Small intestine (tissue), 7 donors: ENCODE measurements around the gene LKAAEAR1. TPM values are rescaled to one million over a fixed set of nuclear protein-coding genes. Genes with fewer than 3 reads are reported as not detected.

ENCODE experiments used
- DNase-seq, 2 donors: peaks; one replicate each; pipeline versions ENCODE4 v3.0.0 to v3.0.0-alpha.2; 2013
- FAIRE-seq: peaks from 2 replicates; lab custom pipeline; 2012; peaks lifted over from hg19 to GRCh38; lab: Jason Lieb, UNC
- H3K27ac ChIP-seq, 3 donors: one replicate each; pipeline ENCODE4 v1.5.1; 2013; ENCODE audit warnings: low read length in 2 of 3, mild to moderate bottlenecking in 2 of 3, control low read depth in 1 of 3, inconsistent platforms in 1 of 3, low read depth in 1 of 3, moderate library complexity in 1 of 3
- H3K27me3 ChIP-seq, 3 donors: one replicate each; pipeline ENCODE4 v1.6.1; 2013; ENCODE audit warnings: low read length in 3 of 3, inconsistent platforms in 1 of 3; ENCODE audit not compliant: control insufficient read depth in 3 of 3, insufficient read depth in 3 of 3
- H3K36me3 ChIP-seq, 3 donors: one replicate each; pipeline ENCODE4 v1.6.1; 2013; ENCODE audit warnings: low read length in 3 of 3, inconsistent platforms in 1 of 3, low read depth in 1 of 3, mild to moderate bottlenecking in 1 of 3, moderate library complexity in 1 of 3; ENCODE audit not compliant: control insufficient read depth in 3 of 3, insufficient read depth in 2 of 3
- H3K4me1 ChIP-seq, 3 donors: one replicate each; pipeline ENCODE4 v1.6.1; 2013; ENCODE audit warnings: low read length in 2 of 3, inconsistent platforms in 1 of 3, low read depth in 1 of 3, mild to moderate bottlenecking in 1 of 3, moderate library complexity in 1 of 3; ENCODE audit not compliant: control insufficient read depth in 3 of 3, insufficient read depth in 2 of 3
- H3K4me3 ChIP-seq, 3 donors: one replicate each; pipeline ENCODE4 v1.5.1; 2013; ENCODE audit warnings: low read length in 3 of 3, control low read depth in 1 of 3, inconsistent platforms in 1 of 3, low read depth in 1 of 3, mild to moderate bottlenecking in 1 of 3, moderate library complexity in 1 of 3
- H3K9me3 ChIP-seq, 2 donors: one replicate each; pipeline ENCODE4 v1.6.1; 2013; ENCODE audit warnings: low read depth in 1 of 2, low read length in 1 of 2; ENCODE audit not compliant: control insufficient read depth in 2 of 2, insufficient read depth in 1 of 2
- WGBS, 3 donors: extraction: QIAGEN DNeasy Blood & Tissue Kit; methylation state at CpG; one replicate each; pipeline ENCODE4 v1.1.7; 2013; 5-methylcytosine and 5-hydroxymethylcytosine counted together
- polyA plus RNA-seq, 4 donors: library from polyadenylated mRNA; stranded (reverse) in 3 of 4; unstranded in 1 of 4; fragments of 200-250 nt in 3 of 4; fragments of 120-200 nt in 1 of 4; gene quantifications; one replicate each; pipeline versions ENCODE4 v1.2.1 to v1.2.3, GENCODE V29; 2013
- donor health status: healthy with polysubstance abuse.
- donor health status: control.
- donor health status: control.
- donor health status: Bipolar disorder and iron deficiency.
- donor health status: healthy.

LKAAEAR1 gene
- polyA plus RNA-seq, 4 donors: 0.09 TPM; not detected in 3

DNA sequence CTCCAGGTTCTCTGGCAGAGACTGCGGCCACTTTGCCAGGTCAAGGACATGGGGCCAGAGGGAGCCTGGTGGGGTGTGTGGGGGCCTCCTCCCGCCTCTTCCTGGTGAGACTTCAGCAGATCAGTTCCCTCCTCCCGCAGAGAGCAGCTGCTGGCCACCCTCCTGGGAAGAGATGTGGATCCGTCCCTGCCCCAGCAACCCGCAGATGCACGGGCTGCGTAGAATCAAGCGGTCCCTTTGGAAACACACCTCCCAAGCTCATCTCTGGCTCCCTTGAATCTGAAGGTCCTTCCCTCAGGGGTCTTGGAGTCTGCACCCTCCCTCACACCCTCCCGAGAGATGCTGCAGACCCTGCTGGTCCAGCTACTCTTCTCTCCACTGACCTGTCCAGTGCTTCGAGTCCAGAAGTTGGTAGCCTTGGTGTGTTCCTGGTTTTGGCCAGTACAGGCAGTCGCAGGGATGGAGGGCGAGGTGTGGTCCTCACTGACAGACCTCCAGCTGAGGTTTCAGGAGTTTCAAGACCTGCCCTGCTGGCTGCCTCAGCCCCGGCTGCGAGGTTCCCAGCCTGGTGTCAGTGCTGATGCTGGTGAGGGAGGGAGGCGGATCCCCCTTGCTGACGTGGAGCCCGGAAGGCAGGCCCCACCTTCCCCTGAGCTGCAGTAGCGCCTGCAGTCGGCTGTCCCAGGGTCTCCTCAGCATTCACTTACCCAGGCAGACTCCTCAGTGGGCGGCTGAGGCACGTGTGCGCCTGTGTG lies 23.0 kb upstream of the LKAAEAR1 start, which contains the start of gene NPBWR2:
TSS of gene NPBWR2 (minus strand) at position 585 of the 755 bp plus-strand sequence. CDS start 734 bp downstream, outside the sequence.
- Histone ChIP-seq H3K27ac (no peak within 1 kb of the TSS), H3K27me3 (peaks cover 2 to 21% (median 4%) of the 10 kb centered on the region in 3 donors), H3K36me3 (no peaks in the 10 kb centered on the region), H3K4me1 (no peaks in the 10 kb centered on the region), H3K4me3 (no peak within 1 kb of the TSS), H3K9me3 (no peaks in the 10 kb centered on the region)
- DNase-seq: no peak
- 48 to 53% (median 51%) methylated on average over 22 of the region's 22 CpGs for WGBS, 3 donors
- FAIRE-seq: no peak

DNA sequence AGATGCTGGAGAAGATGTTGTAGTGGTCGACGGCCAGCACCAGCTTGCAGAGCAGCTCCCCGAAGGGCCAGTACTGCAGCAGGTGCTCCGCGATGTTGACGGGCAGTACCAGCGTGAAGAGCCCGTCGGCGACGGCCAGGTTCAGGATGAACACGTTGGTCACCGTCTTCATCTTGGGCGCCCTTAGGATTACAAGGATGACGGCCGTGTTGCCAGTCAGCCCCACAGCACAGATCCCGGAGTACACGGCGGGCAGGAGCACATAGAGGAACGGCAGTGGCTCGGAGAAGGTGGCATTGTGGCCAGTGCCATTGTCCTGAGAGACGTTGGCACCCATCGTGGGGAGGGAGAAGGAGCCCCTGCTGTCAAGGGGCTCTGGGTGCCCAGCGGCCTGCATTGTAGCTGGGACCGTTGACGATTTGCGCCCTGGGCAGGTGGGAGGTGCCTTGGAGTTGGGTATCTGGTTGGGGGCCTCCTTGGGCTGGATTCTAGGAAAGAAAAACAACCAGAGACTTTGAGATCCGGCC lies 22.3 kb upstream of the LKAAEAR1 start:
- no peak for DNase-seq
- Histone ChIP-seq H3K27ac (no peak overlapping the region), H3K4me3 (no peak overlapping the region), H3K4me1 (no peaks in the 10 kb centered on the region), H3K27me3 (peaks cover 2 to 28% (median 5%) of the 10 kb centered on the region in 3 donors), H3K9me3 (no peaks in the 10 kb centered on the region), H3K36me3 (no peaks in the 10 kb centered on the region)
- WGBS, 3 donors: 89 to 90% (median 89%) methylated on average over 27 to 28 of the region's 28 CpGs
- FAIRE-seq: no peak

DNA sequence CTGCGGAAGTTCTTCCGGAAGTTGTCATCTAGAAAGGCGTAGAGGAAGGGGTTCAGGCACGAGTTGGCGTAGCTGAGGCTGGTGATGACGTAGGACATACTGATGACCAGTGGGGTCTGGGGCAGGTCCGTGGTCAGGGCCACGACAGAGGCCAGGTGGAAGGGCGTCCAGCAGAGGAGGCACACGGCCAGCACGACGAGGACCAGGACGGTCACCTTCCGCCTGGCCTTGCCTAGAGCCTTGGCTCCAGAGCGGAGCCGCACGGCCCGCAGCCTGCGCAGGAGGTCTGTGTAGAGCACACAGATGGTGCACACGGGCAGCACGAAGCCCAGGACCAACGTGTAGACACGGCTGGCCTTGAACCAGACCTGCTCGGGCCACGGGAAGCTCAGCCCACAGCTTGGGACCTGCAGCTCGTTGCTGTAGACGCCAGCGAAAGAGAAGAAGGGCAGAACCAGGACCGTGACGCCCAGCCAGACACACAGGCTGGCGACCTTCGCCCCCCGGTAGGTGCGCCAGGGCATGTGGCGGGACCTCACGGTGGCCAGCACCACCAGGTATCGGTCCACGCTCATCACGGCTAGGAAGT lies 21.7 kb upstream of the LKAAEAR1 start:
- no peaks in the 10 kb centered on the region for H3K4me1 ChIP-seq
- H3K4me3 ChIP-seq: no peak overlapping the region
- FAIRE-seq (no peak), DNase-seq (no peak)
- 86 to 90% (median 88%) methylated on average over 39 of the region's 39 CpGs for WGBS, 3 donors
- no peaks in the 10 kb centered on the region for H3K9me3 ChIP-seq
- no peaks in the 10 kb centered on the region for H3K36me3 ChIP-seq
- H3K27me3 ChIP-seq: peaks cover 2 to 33% (median 8%) of the 10 kb centered on the region in 3 donors
- no peak overlapping the region for H3K27ac ChIP-seq

DNA sequence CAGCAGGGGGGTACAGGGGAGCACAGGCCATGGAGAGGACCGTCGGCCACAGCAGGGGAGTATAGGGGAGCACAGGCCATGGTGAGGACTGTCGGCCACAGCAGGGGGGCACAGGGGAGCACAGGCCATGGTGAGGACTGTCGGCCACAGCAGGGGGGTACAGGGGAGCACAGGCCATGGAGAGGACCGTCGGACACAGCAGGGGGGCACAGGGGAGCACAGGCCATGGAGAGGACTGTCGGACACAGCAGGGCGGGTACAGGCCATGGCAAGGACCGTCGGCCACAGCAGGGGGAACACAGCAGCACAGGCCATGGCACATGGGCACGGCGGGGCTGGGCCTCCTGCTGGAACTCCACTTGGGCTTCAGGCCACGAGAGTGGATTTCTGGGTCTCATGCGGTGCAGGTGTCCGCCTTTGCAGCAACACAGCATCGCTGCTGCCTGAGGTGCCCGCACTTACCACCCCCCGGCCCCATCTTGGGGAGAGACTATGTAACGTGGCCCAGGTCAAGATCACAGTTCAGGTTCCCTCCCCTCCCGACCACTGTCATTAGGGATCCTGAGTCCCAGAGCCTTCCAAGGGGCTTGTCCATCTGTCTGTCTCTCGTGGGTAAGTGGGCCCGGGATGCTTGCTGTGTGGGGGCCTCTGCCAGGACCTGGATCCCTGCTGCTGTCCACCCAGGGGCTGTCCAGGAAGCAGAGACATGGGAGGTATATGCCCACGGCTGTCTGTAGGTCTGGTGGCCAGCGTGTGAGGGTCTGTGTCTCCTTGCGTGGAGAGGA lies 20.7 kb upstream of the LKAAEAR1 start:
- Histone ChIP-seq H3K27ac (no peak overlapping the region), H3K4me3 (no peak overlapping the region), H3K27me3 (peaks cover 2 to 43% (median 8%) of the 10 kb centered on the region in 3 donors), H3K36me3 (no peaks in the 10 kb centered on the region), H3K4me1 (no peaks in the 10 kb centered on the region), H3K9me3 (no peaks in the 10 kb centered on the region)
- FAIRE-seq: no peak
- 79 to 86% (median 80%) methylated on average over 25 of the region's 25 CpGs for WGBS, 3 donors
- no peak for DNase-seq

DNA sequence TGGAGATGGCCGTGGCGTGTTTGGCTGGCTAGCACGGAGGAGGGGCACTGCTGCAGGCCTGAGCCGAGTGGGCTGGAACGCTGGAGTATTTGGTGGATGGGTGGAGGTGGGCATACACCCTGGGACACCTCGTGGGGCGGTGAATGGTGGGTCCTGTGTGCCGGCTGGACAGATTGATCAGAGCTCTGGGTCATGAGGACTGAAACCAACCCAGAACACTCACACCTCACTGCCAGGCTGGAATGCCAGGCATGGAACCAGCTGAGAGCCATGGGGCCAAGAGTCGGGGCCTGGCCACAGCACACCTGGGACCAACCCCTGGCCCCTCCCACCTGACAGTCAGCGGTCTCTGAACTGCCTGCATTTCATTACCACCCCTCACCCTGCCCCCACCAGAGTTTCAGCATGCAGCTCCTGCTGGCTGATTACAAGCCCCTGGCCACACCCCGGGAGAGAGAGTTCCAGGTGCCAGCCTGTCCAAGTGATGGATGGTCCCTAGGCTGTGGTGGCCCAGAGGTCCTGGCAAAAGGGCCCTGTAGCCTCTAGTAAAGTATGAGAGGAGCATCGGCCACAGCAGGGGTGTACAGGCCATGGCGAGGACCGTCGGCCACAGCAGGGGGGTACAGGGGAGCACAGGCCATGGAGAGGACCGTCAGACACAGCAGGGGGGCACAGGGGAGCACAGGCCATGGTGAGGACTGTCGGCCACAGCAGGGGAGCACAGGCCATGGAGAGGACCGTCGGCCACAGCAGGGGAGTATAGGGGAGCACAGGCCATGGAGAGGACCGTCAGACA lies 19.9 kb upstream of the LKAAEAR1 start:
- DNase-seq (no peak), FAIRE-seq (no peak)
- Histone ChIP-seq H3K36me3 (no peaks in the 10 kb centered on the region), H3K4me3 (no peak overlapping the region), H3K27me3 (peaks cover 2 to 43% (median 8%) of the 10 kb centered on the region in 3 donors), H3K27ac (no peak overlapping the region), H3K4me1 (no peaks in the 10 kb centered on the region), H3K9me3 (no peaks in the 10 kb centered on the region)
- 66 to 68% (median 68%) methylated on average over 20 of the region's 20 CpGs for WGBS, 3 donors

DNA sequence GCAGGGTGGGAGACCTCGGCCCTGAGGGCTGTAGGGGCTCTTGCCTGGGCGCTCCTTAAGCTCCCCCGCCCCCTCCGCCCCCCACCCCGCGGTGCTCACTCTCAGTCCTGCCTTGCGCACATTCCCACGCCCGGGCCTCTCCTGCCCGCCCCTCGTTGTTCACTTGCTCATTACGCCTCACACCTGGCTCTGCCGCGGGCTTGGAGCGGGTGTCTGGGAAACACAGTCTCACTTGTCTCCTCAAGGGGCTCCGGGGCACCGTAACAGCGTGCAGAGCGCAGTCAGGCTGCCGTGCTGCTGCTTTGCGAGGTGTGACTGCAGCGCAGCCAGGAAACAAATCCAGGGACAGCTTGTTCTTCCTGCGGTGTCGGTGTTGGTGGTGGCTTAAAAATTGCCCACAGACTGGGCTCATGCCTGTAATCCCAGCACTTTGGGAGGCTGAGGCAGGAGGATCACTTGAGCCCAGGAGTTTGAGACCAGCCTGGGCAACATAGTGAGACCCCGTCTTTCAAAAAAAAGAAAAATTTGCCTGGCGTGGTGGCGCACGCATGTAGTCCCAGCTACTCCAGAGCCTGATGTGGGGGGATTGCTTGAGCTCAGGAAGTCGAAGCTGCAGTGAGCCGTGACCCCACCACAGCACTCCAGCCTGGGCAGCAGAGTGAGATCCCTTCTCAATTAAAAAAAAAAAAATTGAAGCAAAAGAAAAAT lies 18.6 kb upstream of the LKAAEAR1 start:
- DNase-seq: no peak
- Histone ChIP-seq H3K27ac (no peak overlapping the region), H3K36me3 (no peaks in the 10 kb centered on the region), H3K4me3 (no peak overlapping the region), H3K9me3 (no peaks in the 10 kb centered on the region), H3K4me1 (no peaks in the 10 kb centered on the region), H3K27me3 (peaks cover 2 to 43% (median 8%) of the 10 kb centered on the region in 3 donors)
- no peak for FAIRE-seq
- WGBS, 3 donors: 19 to 22% (median 21%) methylated on average over 27 to 30 of the region's 30 CpGs

DNA sequence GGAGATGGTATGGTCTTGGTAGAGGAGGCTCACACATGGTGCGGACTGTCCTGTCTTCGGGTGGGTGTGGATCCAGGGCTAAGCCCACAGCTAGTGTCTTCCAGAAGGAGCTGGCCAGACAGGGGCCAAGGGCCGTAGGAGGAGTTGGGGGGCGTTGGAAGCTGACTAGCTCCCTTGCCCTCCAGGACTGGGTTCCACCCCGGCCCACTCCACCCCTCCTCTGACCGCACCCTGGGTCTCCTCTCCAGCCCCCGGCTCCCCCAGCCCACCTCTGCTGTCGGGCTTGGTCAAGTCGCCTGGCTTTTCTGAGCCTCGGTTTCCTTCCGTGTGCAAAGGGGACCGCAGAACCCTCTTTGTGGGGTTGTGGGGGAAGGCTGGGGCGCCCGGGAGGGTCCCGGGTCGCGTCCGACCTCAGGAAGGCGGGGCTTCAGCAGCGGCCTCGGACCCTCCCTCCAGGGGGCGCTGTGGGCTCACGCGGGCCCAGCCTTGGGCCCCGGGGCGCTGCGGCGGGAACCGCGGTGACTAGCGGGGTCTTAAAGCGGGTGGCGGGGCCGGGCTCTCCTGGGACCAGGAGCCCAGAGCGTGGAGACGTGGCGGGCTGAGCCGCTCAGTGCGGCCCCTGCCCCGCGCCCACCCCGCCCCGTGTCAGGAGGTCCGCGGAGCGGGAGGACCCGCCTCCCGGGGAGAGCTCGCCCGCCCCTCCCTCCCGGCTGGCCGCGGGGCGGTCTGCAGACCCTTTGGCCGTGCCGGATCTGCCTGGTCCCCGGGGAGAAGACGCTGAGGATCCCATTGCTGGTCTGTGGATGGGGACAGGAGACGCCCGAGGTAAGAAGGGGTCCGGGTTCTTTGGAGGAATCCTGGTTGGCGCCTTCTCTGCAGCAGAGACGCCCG lies 17.8 kb upstream of the LKAAEAR1 start:
- Histone ChIP-seq H3K4me3 (no peak overlapping the region), H3K4me1 (no peaks in the 10 kb centered on the region), H3K36me3 (no peaks in the 10 kb centered on the region), H3K9me3 (no peaks in the 10 kb centered on the region), H3K27me3 (peaks cover 2 to 41% (median 8%) of the 10 kb centered on the region in 3 donors), H3K27ac (no peak overlapping the region)
- 6 to 14% (median 7%) methylated on average over 23 to 64 of the region's 64 CpGs for WGBS, 3 donors
- FAIRE-seq: no peak
- peak in 1 of 2 donors; percentile 55 for DNase-seq
